NCI-H146 treated with DMSO at 0.1 percent for 48 hours (cell line): Measurements from ENCODE around the gene FGF23.
"Not testable (repeated sequence)": the region's sequence is repeated elsewhere in the genome, so short reads cannot be mapped to it uniquely, and the experiment has no call there.

Source experiments
- DNase-seq: peaks from one replicate; lab custom pipeline; 2025; ENCODE audit not compliant: unreplicated experiment; lab: John Stamatoyannopoulos, UW

FGF23 gene

DNA sequence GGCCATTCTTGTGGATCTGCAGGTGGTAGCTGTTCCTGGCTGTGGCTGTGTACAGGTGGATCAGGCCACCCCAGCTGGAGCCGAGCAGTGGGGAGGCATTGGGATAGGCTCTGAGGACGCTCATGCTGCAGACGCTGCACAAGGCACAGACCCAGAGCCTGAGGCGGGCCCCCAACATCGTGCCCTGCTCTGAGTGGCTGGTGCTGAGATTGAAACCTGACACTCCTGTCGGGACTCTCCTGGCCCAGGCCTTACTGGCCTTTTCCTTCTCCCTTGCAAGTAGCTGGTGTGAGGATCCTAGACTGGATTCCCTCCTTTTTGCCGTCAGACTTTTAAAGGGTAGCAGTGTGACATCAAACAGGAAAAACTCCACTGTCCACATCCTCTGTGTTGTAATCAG, at the start of gene FGF23:
TSS of gene FGF23 (minus strand) at position 308 of the 400 bp plus-strand sequence. CDS start at position 178, 130 bp downstream.
- no peak for DNase-seq

GRCh38 chr12:4424422-4424821, 44.9 kb upstream of the FGF23 start:
- DNase-seq: no peak

DNA sequence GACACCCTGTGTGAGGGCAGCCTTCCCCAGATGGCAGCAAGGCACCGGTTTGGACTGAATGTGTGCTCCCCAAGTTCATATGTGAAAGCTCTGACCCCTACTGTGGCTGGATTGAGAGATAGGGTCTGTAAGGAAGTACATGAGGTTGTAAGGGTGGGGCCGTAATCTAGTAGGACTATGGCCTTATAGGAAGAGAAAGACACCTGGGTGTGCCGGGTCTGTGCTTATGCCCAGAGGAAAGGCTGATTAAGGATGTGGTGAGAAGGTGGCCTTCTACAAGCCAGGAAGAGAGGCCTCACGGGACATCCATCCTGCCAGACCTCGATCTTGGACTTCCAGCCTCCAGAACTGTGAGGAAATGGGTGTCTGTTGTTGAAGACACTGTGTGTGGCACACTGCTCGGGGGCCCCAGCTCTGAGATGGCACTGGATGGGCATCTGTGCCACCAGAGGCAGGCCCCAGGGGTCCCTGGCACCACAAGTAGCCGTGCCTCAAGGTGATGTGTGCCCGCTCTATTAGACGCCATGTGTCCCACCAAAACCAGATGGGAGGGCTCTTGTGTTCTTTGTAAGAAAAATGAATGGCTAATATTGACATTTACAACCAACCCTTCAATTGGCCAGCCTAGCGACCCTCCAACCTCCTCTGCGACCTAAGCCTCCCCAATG, 44.1 kb upstream of the FGF23 start:
- DNase-seq: no peak

- DNase-seq: no peak
These were observed 43.5 kb upstream of the FGF23 start for GRCh38 chr12:4422985-4423384.

- peak; percentile 46 for DNase-seq
These were observed 42.1 kb upstream of the FGF23 start for GRCh38 chr12:4421590-4422031.

GRCh38 chr12:4420138-4420670, 40.7 kb upstream of the FGF23 start:
- no peak for DNase-seq

DNA sequence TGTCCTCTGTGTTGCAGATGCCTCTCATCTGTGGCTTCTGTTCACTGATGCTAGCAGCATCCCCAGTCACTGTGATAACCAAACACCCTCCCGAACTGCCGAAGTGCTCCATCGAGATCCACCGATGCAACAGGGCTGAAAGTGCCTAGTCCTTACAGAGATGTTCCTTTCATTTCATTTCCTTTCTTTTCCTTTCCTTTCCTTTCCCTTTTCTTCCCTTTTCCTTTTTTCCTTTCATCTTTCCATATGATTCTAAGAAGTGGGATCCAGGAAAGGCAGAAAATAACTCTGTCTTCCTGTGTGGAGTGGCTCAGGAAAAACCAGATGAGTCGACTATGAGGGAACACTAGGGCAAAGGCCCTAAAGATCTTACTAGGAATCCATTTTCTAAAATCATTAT, 39.4 kb upstream of the FGF23 start:
- no peak for DNase-seq

GRCh38 chr12:4417936-4418335, 38.4 kb upstream of the FGF23 start:
- DNase-seq: no peak

- DNase-seq: no peak
These were observed 37.9 kb upstream of the FGF23 start for GRCh38 chr12:4417455-4417854.

GRCh38 chr12:4416276-4416675, 36.8 kb upstream of the FGF23 start:
- no peak for DNase-seq

- no peak for DNase-seq
These were observed 33.0 kb upstream of the FGF23 start for GRCh38 chr12:4412465-4412864.

DNA sequence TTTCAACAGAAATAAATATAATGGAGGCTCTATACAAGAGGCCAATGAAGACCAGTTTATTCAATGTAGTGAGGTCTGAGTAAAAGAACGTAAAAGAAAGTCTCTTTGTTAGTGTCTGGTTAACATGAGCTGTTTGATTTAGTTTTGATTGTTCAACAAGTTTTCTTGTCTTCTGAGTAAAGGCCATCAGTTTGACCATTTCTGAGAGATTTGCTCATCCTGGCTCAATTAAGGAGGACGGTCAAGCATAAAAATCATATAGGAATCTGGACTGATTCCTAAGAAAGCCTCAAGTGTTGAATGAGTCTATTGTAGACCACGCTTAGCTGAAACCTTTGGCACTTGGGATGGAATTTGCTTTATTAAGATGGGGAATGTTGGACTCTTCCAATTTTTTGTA, 32.5 kb upstream of the FGF23 start:
- DNase-seq: no peak

DNA sequence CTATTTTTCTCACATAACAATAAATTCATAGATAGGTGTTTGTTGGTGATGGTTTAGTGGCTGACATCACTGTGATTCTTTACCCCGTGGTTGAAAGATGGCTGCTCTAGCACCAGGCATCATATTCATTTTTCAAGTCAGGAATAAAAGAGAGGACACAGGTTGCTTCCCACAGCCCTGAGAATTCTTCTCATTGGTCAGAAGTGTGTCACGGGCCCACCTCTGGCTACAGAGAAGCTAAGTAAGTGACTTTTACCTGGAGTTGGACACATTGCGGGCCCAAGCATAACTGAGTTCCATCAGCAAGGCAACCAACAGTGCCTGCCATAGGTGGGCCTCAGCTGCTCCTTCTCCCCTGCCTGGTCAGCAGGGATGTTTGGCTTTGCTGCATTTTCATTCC, 27.6 kb upstream of the FGF23 start:
- no peak for DNase-seq

DNA sequence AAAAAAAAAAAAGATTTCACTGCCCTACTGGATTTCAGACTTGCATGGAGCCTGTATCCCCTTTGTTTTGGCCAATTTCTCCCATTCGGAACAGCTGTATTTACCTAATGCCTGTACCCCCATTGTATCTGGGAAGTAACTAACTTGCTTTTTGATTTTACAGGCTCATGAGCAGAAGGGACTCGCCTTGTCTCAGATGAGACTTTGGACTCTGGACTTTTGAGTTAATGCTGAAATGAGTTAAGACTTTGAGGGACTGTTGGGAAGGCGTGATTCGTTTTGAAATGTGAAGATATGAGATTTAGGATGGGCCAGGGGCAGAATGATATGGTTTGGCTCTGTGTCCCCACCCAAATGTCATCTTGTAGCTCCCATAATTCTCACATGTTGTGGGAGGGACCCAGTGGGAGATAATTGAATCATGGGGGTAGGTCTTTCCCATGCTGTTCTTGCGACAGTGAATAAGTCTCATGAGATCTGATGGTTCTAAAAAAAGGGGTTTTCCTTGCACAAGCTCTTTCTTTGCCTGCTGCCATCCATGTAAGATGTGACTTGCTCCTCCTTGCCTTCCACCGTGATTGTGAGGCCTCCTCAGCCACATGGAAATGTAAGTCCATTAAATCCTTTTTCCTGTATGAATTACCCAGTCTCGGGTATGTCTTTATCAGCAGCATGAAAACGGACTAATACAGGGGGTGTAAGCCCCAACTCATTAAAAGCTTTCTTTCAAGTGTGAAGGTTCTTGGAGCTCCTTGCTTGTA, 25.5 kb upstream of the FGF23 start:
- not testable (repeated sequence) for DNase-seq

DNA sequence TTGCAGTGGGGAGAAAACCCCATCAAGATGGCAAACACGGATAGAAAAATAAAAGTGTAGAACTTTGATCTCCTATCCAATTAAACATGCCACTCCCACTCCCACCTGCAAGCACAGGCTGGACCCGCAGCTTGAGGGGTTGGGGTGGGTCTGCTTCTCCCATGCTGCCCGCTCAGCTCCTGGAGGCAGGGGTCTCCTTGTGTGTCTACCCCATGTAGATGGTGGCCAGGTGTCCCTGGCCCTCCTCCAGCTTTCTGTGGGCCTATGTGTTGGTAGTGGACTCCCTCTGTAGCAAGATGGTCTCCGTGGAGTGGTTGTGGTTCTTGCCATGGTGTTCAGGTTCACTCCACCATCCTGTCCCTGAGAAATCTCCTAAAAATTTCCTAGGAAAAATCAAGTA, 23.5 kb upstream of the FGF23 start:
- no peak for DNase-seq

DNA sequence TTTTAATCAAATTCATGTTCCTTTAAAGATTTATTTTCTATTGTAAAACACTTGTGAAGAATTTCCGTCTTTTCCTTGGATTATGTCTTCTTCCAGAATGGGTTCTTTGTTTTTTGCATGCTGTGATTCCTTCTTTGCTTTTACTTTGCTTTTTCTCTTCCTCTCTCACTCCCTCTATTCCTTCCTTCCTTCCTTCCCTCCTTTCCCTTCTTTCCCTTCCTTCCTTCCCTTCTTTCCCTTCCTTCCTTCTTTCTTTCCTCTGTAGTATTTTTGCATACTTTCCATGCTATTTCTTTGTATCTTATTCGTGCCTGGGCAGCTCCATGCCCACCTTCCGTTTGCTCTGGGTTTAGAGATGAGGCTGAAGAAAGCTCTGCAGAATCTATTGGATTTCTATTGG, 21.6 kb upstream of the FGF23 start:
- no peak for DNase-seq

- no peak for DNase-seq
These were observed 16.3 kb upstream of the FGF23 start for GRCh38 chr12:4395818-4396217.

- DNase-seq: no peak
These were observed 13.7 kb upstream of the FGF23 start for GRCh38 chr12:4393211-4393610.

DNA sequence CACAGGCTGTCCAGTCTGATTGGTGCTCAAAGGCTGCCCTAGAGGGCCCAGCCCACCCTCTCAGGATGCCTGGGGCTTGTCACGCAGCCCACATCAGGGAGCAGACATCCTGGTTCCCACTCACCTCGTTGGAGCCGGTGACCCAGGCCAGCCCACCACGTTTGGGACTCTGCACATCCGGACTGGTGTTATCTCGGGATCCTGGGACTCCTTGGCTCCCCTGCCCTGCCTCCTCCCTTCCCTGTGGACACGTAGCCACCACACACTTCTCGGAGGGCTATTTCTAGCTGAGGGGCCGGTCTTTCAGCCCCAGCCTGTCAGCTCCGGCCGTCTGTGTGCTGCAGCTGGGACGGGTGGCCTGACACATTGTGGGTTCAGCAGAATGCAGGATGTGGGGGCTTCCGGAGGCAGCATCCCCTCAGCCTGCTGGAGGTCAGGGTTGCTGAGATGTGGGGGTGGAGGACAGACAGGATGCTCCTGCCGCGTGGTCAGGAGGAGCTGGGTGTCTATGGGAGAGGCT, 12.8 kb upstream of the FGF23 start:
- no peak for DNase-seq

- no peak for DNase-seq
These were observed 9.2 kb upstream of the FGF23 start for GRCh38 chr12:4388662-4389061.

GRCh38 chr12:4388032-4388431, 8.5 kb upstream of the FGF23 start:
- DNase-seq: no peak

- no peak for DNase-seq
These were observed 8.1 kb upstream of the FGF23 start for GRCh38 chr12:4387607-4388006.
